Measurements from ENCODE around the gene MLLT1. TPM values are rescaled to one million over a fixed set of nuclear protein-coding genes. Genes with fewer than 3 reads are reported as not detected.

The MLLT1 gene
- total and polyA plus RNA-seq, 2 donors (not counting 1 experiment from before 2014, with no cell fraction given): 19.4 to 40.2 TPM

GRCh38 chr19:6219586-6220290, 60.0 kb downstream of the MLLT1 start:
- Histone ChIP-seq H2AFZ (ENCODE audit: insufficient read depth, low read depth, low read length, poor library complexity, severe bottlenecking) (no peak overlapping the region), H3K4me2 (replicated peaks; ENCODE audit: low read depth, low read length, poor library complexity, severe bottlenecking) (no peak overlapping the region), H3K79me2 (ENCODE audit: control insufficient read depth, insufficient read depth, low read length) (no peaks in the 10 kb centered on the region), H3K9me3 (ENCODE audit: control extremely low read depth in 1 of 3, control insufficient read depth in 2 of 3, insufficient read depth in 1 of 3, low read length in 2 of 3) (no peaks in the 10 kb centered on the region), H3K27me3 (replicated peaks in 1 of 4; ENCODE audit: control extremely low read depth in 1 of 4, control insufficient read depth in 3 of 4, insufficient read depth in 4 of 4, low read length in 3 of 4) (no peaks in the 10 kb centered on the region), H3K36me3 (replicated peaks in 1 of 2; ENCODE audit: control extremely low read depth in 1 of 2, control insufficient read depth in 1 of 2, extremely low read depth in 1 of 2, insufficient read depth in 2 of 2, low read length in 1 of 2) (peaks cover 0 to 16% of the 10 kb centered on the region in 2 experiments), H3K4me1 (ENCODE audit: control insufficient read depth in 2 of 2, insufficient read depth in 2 of 2, low read length in 2 of 2) (peaks cover 0 to 6% of the 10 kb centered on the region in 2 donors), H4K20me1 (ENCODE audit: control insufficient read depth, insufficient read depth, low read length, poor library complexity, severe bottlenecking) (peaks cover 21% of the 10 kb centered on the region), H3K27ac (ENCODE audit: low read length in 2 of 2) (no peak overlapping the region), H3K4me3 (ENCODE audit: control extremely low read depth in 1 of 5, extremely low read depth in 1 of 5, insufficient read depth in 1 of 5, low read depth in 2 of 5, low read length in 4 of 5) (no peak overlapping the region), H3K9ac (ENCODE audit: low read length) (no peak overlapping the region)
- CTCF ChIA-PET: interaction anchor here (1.8 to 3.2 kb wide), 4 partner anchors 16 to 644 kb away, joined by 3 to 43 read pairs (median 10); no protein-coding TSS in a partner anchor
- Mint-ChIP-seq H3K27ac (no peak overlapping the region), H3K27me3 (no peaks in the 10 kb centered on the region), H3K4me3 (no peak overlapping the region), H3K4me1 (peaks cover 3% of the 10 kb centered on the region), H3K9me3 (ENCODE audit: insufficient read depth) (no peaks in the 10 kb centered on the region)
- ATAC-seq (ENCODE audit: low read depth) (no peak), DNase-seq (no peak)
- WGBS (ENCODE audit: insufficient coverage): 91% methylated on average over 22 of the region's 24 CpGs
- intact Hi-C loops (cut with micrococcal nuclease): loop anchor here (2.0 kb wide), 1 partner anchor 285 kb away; no protein-coding TSS in a partner anchor
- POLR2A ChIA-PET: no interaction called here
- TF ChIP-seq EZH2 (IDR thresholded peaks at IDR 0.05; ENCODE audit: borderline replicate concordance, insufficient read depth, low read depth, low read length, poor library complexity, severe bottlenecking) (no peak), CTCF (IDR thresholded peaks at IDR 0.05) (no peak)

DNA sequence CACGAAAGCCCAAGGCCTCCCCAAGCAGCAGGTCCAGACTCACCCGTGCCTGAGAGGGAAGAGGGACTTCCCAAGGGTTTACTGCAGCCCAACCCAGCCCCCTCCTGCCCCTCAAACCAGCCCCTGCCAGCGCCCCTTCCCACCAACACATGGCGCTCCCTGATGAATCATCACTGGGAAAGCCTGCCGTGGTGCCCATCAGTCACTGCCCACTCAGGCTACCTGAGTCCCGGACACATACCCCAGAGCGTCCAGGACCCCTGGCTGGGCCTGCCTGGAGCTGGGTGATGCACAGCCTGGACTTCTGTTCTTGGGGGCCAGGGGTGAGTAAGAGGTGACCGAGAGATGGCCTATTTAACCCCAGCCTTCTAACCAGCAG, 60.6 kb downstream of the MLLT1 start:
- Histone ChIP-seq H3K4me1 (ENCODE audit: control insufficient read depth in 2 of 2, insufficient read depth in 2 of 2, low read length in 2 of 2) (peaks cover 0 to 6% of the 10 kb centered on the region in 2 donors), H3K9me3 (ENCODE audit: control extremely low read depth in 1 of 3, control insufficient read depth in 2 of 3, insufficient read depth in 1 of 3, low read length in 2 of 3) (no peaks in the 10 kb centered on the region), H3K79me2 (ENCODE audit: control insufficient read depth, insufficient read depth, low read length) (no peaks in the 10 kb centered on the region), H3K4me3 (ENCODE audit: control extremely low read depth in 1 of 5, extremely low read depth in 1 of 5, insufficient read depth in 1 of 5, low read depth in 2 of 5, low read length in 4 of 5) (no peak overlapping the region), H3K27ac (ENCODE audit: low read length in 2 of 2) (no peak overlapping the region), H2AFZ (ENCODE audit: insufficient read depth, low read depth, low read length, poor library complexity, severe bottlenecking) (no peak overlapping the region), H3K36me3 (replicated peaks in 1 of 2; ENCODE audit: control extremely low read depth in 1 of 2, control insufficient read depth in 1 of 2, extremely low read depth in 1 of 2, insufficient read depth in 2 of 2, low read length in 1 of 2) (peaks cover 0 to 14% of the 10 kb centered on the region in 2 experiments), H4K20me1 (ENCODE audit: control insufficient read depth, insufficient read depth, low read length, poor library complexity, severe bottlenecking) (peaks cover 20% of the 10 kb centered on the region), H3K4me2 (replicated peaks; ENCODE audit: low read depth, low read length, poor library complexity, severe bottlenecking) (no peak overlapping the region), H3K27me3 (replicated peaks in 1 of 4; ENCODE audit: control extremely low read depth in 1 of 4, control insufficient read depth in 3 of 4, insufficient read depth in 4 of 4, low read length in 3 of 4) (no peaks in the 10 kb centered on the region), H3K9ac (ENCODE audit: low read length) (no peak overlapping the region)
- no peak overlapping the region for H3K27ac Mint-ChIP-seq
- no peaks in the 10 kb centered on the region for H3K27me3 Mint-ChIP-seq
- intact Hi-C loops (cut with micrococcal nuclease): loop anchor here (2.0 kb wide), 1 partner anchor 286 kb away; no protein-coding TSS in a partner anchor
- H3K4me1 Mint-ChIP-seq: peaks cover 3% of the 10 kb centered on the region
- ChIA-PET CTCF (interaction anchor here (0.6 to 3.2 kb wide), 28 partner anchors 11 to 648 kb away, joined by 3 to 43 read pairs (median 4); no protein-coding TSS in a partner anchor), POLR2A (interaction anchor here (0.6 to 0.7 kb wide), 2 partner anchors 510 to 644 kb away, joined by 5 to 9 read pairs; no protein-coding TSS in a partner anchor)
- no peak for ATAC-seq (ENCODE audit: low read depth)
- TF ChIP-seq EZH2 (IDR thresholded peaks at IDR 0.05; ENCODE audit: borderline replicate concordance, insufficient read depth, low read depth, low read length, poor library complexity, severe bottlenecking): no peak
- no peak for TF ChIP-seq CTCF (IDR thresholded peaks at IDR 0.05)
- no peaks in the 10 kb centered on the region for H3K9me3 Mint-ChIP-seq (ENCODE audit: insufficient read depth)
- 79% methylated on average over 6 of the region's 8 CpGs for WGBS (ENCODE audit: insufficient coverage)
- no peak overlapping the region for H3K4me3 Mint-ChIP-seq
- no peak for DNase-seq

Data from B cell (primary cell).